HG03520 (cell line): ENCODE measurements around the gene KARS1.
A peak's percentile ranks its signal among the peaks of the same experiment; 100 is the strongest.

Experiments used
- ATAC-seq: cut with Tn5 transposase; IDR thresholded peaks from one replicate; pipeline ENCODE4 v1.9.1; 2021; ENCODE audit warnings: mild to moderate bottlenecking, moderate library complexity; ENCODE audit not compliant: unreplicated experiment

Gene KARS1

DNA sequence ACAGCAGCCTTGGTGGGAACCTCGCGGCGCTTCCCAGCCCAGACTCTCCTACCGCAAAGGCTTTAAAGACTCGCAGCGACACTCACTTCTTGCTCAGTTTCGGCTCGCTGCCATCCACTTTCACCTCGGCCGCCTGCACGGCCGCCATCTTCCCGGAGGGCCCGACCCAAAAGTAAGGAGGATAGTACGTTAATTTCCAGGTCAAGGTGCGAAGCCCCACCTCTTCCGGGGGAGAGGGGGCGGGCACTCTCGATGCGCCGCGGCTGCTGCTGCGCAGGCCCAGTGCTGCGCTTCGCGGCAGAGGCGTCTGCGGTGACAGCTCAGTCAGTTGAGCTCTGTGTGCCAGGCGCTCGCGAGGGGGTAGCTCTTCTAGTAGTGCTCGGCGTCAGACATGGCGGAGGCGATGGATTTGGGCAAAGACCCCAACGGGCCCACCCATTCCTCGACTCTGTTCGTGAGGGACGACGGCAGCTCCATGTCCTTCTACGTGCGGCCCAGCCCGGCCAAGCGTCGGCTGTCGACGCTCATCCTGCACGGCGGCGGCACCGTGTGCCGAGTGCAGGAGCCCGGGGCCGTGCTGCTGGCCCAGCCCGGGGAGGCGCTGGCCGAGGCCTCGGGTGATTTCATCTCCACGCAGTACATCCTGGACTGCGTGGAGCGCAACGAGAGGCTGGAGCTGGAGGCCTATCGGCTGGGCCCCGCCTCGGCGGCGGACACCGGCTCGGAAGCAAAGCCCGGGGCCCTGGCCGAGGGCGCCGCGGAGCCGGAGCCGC, at the start of gene KARS1, which contains the start of gene TERF2IP:
KARS1 (minus strand) TSS at position 174 of the 773 bp plus-strand sequence; CDS start at position 148, 26 bp downstream.
TERF2IP (plus strand) TSS at position 282 of the 773 bp plus-strand sequence; CDS start at position 392, 110 bp downstream.
- peak; percentile 76 for ATAC-seq

DNA sequence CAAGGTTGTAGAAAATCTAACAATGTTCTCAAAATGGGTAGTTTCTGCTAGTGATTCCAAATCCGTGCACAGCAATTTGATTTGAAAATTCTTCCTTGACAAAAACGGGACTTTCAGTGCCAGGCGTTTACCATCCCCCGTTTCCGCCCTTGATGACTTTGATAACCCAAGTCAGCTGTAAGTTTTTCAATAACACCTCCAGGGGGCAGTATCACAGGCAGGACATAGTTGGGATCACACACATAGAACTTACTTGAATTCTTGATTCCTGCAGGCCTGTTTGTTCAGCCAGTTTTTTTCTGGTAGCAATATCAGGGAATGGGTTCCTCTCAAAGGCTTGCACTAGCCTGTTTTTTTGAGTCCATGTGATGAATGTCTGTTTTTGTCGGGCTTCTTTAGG, 48.2 kb upstream of the KARS1 start:
- no peak for ATAC-seq

DNA sequence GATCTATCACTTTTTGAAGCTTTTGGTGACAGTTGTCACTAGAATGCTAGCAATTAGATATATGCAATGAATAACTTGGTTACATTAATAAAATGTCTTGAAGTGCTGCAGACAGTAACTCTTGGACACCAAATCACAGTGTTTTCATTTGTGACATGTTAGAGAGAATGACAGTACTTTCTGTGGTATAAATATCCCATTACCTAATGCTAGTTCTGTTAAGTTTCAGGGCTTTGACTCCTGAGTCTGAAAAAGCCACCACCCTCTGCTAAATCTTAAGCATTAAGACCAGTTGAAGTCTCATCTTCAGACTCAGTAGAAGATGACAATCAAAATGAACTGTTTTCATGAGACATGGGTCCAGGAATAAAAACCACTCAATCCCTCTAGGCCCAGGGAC, 39.9 kb upstream of the KARS1 start:
- no peak for ATAC-seq

DNA sequence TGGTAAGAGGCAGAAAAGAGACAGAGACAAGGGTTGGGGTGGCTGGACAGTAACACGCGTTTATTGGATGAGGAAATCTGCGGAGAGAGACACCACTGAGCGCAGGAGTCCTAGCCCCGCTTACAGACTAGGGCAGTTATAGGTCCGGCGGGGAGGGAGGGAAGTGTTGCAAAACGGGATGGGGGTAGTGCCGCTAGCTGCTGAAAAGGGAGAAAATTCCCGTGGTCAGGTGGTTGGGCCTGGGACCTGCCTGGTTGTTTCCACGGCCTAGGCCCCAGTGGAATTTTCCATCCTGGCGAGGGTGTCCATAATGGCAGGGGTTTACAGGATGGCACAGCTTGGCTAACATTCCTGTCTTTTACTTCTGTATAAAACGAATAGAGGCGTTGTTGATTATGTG, 34.8 kb upstream of the KARS1 start:
- ATAC-seq = no peak

- ATAC-seq = no peak
Observed at GRCh38 chr16:75679366-75679765, 31.9 kb upstream of the KARS1 start.

DNA sequence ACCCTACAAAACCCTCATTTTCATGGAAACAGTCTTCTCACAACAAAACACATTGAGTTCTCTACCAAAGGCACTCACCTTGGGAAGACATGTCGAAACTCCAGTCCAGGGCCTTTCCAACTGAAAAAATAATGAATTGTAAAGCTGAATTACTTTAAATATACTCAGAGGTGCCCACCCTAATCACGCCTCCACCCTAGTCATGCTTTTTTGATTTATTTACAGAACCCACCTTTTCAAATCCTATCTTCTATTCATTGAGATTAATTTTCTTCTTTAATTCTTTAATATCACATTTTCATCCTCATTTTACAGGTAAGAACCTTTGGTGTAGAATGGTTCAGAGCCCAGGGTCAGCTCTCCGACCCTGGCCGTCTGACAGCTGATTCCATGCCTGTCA, 29.4 kb upstream of the KARS1 start, which contains the start of gene CPHXL2:
CPHXL2 (minus strand) TSS at position 101 of the 400 bp plus-strand sequence; CDS start at position 91, 10 bp downstream.
- no peak for ATAC-seq

DNA sequence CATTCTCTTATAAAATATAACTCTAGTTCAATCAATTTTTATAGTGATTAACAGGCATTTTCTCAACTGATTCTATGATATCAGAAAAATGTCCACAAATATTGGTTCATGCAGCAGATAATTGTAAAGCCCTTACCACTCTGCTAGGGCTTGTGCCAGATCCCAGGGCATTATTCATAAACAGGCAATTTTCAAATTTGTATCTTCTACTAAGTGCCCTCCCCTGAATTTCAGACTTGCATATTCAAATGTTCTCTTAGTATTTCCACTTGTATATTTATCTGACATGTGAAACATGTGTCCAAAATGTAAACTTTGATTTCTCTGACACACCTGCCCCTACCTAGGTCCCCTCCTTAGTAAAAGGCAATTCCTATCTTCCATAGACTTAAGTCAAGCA, 20.0 kb upstream of the KARS1 start:
- no peak for ATAC-seq

- ATAC-seq = no peak
Observed at GRCh38 chr16:75660726-75661302, 13.3 kb upstream of the KARS1 start.

DNA sequence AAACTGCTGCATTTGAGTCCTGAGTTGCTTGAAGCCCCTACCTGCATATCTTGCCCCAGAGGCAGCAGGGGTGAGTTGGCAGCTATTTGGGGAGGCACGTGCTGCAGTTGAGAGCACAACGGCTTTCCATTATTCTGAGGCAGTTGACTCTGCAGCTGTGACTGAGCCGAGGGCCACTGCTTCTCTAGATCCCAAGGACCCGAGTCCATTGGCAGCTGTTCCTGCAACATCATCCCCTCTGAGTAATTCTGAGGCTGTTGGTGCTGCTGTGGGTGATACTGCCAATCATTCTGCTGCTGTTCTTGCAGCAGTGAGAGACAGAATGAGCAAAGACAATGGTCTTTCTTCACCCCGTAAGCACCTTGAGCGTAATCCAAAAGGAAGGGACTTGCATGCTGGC, 12.9 kb upstream of the KARS1 start:
- ATAC-seq = no peak

GRCh38 chr16:75658175-75658574, 10.7 kb upstream of the KARS1 start:
- ATAC-seq = no peak

DNA sequence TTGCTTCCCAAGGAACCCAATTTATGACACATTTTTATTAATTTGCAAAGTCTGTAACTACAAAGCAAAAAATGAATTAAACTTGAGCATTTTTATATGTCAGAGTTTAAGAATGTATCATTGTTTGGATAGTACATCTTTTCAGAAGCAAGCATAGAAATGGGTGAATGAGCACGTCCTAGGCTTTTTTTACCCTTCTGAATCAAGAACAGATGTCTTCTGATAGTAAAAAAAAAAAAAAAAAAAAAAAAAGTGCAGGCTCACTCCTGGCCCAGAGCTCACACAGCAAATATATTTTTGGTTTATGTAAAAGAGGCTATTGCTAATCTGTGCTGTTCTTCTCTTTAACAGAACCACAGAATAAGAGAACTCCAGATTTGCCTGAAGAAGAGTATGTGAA, 6.5 kb upstream of the KARS1 start:
- ATAC-seq = no peak

DNA sequence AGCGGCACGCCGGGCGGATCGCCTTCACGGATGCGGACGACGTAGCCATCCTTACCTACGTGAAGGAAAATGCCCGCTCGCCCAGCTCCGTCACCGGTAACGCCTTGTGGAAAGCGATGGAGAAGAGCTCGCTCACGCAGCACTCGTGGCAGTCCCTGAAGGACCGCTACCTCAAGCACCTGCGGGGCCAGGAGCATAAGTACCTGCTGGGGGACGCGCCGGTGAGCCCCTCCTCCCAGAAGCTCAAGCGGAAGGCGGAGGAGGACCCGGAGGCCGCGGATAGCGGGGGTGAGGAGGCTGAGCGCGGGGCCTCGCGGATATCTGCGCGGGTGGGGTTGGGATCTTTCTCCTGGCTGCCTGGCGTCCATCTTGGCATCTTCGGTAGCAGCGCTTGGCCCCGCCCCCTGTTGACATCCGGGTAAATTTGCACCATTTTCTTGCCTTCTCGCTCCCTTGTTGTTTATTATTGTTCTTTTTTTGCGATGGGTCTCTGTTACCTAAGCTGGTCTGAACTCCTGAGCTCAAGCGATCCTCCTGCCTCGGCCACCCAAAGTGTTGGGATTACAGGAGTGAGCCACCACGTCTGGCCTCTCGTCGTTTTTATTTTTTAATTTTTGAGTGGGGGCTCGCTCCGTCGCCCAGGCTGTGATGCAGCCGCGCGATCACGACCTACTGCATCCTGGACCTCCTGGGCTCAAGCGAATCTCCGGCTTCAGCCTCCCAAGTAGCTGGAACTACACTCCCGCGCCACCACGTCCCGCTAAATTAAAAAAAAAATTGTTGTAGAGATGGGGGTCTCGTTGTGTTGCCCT, 1.0 kb upstream of the KARS1 start:
- peak; percentile 30 for ATAC-seq

DNA sequence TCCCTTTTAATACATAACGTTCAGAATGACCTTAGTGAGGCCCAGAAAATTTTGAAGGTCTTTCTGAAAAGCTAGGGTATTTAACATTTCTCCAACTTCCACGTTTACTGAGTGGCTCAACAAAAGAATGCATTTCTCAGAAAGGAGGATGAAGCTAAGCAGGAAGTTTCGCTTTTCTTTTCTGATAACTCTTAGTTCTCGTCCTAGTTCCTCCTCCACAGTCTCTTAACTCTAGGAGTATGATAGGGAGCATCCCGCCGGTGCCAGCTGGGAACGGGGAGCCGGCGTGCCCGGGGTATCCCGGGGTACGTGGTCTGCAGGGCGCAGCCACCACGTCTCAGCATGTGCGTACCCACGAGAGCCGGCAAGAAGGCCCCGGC, 363 bp downstream of the KARS1 start:
- ATAC-seq = peak; percentile 25

DNA sequence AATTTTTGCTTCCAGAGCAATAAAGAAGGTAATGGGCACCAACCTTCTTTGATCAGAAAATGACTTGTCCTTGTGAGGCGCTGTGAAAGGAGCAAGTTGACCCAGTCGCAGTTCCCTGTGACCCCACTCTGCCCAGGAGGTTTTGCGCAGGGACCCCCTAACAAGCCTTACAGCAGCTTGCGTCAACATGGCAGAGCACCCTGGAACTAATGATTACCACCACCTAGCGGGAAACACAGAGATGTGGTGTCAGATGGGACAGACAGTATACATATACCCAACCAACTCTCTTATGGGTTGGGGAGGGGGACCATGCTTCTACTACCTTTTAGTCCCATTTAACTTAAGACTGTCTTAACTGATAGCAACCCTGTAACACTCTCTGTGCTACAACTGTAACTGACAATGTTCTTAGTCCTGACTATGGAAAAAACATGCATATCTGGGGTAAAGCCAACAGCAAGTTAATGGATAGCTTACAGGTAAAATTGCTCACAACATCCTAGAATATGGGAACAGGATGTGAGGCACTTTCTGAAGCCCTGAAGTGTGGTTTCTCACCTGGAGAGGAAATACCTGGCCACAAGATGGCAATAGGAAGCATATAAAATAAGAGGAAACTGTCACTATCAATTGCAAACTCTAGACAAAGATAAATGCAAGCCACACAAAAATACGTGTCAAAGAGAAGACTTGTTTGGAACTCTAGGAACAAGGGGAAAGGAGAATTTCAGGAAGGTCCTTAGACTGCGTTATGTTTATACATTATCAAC, 3.0 kb downstream of the KARS1 start:
- no peak for ATAC-seq

DNA sequence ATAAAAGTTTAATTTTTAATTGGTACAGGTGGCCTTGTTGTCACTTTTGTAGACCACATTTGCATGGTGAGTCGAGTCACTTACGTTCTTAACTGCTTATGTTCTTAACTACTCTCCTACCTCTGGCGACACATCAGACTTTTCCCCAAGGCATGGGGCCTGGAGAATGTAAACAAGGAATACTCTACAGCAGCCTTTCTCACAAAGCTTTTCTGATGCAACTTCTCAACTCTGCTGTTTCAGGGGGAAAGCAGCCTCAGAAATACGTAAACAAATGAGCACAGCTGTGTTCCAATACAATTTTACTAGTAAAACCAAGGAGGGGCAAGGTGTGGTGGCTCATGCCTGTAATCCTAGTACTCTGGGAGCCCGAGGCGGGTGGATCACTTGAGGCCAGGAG, 6.9 kb downstream of the KARS1 start:
- no peak for ATAC-seq

- no peak for ATAC-seq
Observed at GRCh38 chr16:75635036-75635435, 12.4 kb downstream of the KARS1 start.

DNA sequence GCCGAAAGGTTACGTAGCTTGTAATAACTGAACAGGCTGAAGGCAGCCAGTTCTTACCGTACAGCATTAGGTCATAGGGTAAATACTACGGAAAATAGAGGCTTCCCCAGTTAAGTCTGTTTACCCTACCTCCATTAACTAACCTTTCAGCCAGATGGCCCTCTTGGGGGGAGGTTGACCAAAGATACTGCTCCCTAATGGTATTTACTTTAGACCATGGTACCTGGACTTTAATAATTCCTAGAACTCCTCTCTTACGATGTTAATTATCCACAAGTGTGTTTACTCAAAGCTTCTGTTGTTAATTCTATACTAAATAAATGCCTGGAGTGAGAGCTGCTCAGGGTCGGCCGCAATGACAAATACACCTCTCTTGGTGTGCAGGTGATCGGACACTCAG, 14.6 kb downstream of the KARS1 start:
- ATAC-seq = no peak

GRCh38 chr16:75630052-75630451, 17.4 kb downstream of the KARS1 start:
- no peak for ATAC-seq

DNA sequence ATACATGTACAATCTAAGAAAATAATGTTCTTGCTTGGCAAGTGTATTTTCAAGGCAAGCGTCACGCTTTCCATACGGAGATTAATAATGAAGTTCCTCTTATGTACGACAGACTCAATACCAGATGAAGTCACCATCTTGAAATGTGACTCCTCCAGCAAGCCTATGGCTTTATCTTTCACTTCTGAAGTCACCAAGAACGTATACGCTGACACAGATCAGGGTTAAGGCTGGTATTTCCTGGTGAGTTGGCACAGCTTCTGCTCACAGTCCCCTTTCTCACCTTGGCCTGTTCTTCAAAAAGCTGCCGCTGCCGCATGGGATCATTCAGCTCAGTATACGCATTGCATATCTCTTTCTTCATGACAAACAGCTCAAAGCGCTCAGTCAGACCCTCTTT, 18.3 kb downstream of the KARS1 start:
- ATAC-seq = no peak

- no peak for ATAC-seq
Observed at GRCh38 chr16:75628351-75628750, 19.1 kb downstream of the KARS1 start.

GRCh38 chr16:75627851-75628250, 19.6 kb downstream of the KARS1 start:
- no peak for ATAC-seq
